Transverse colon (tissue), 3 donors: ENCODE data around the gene ABCB8.

Experiments
- POLR2A ChIP-seq: fragments of 450-650 bp; IDR thresholded peaks from one replicate; pipeline ENCODE4 v1.6.1; 2016; ENCODE audit warnings: antibody characterized with exemption, mild to moderate bottlenecking, moderate library complexity
- POLR2AphosphoS5 ChIP-seq, 3 donors: sonication (generic); formaldehyde crosslinking; IDR thresholded peaks; one replicate each; pipeline ENCODE4 v1.6.1; 2016; ENCODE audit warnings: antibody characterized with exemption in 3 of 3

DNA sequence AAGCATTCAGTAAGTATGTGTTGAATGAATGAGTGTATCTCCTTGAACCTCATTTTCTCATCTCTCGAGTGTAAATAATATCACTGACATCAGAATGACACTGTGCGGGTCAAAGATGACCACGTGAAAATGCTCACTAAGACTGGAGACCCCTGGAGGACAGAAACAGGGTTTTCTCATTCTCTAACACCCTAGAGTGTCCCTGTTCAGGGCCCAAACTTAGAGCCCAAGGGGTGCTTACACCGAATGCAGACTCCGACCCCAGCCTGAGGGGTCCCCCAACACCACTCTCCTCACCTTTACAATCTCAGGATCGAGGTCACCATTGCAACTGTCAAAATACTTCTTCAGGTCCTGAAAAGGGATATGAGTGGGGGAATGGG, 28.0 kb downstream of the ABCB8 start:
- TF ChIP-seq POLR2A, result no peak
- TF ChIP-seq POLR2AphosphoS5 (IDR thresholded peaks at IDR 0.05), result no peak
